Fibroblast of skin of back (primary cell): ENCODE data around the gene KRTAP2-2.
"Not testable (repeated sequence)": the region's sequence is repeated elsewhere in the genome, so short reads cannot be mapped to it uniquely, and the experiment has no call there.

ENCODE experiments used
- DNase-seq: peaks from one replicate; pipeline ENCODE4 v3.0.0-alpha.2; 2013

The KRTAP2-2 gene

DNA sequence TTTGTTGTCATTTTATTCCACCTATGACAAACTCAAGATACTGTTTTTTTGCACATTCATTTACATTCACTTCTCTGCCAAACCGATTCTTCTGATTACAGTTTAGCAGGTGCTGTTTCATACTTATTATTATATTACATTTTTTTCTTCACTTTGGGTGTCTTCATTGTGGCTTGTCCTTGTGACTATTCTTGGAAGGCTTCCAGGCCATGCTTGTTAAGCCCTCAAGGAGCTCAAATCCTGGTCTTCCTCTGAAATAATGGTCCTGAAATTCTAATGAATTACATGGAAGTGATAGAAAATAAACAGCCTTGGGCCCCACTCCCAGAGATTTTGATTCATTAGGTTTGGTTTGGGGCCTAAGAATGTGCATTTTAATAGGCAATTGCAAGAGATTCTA is 9.3 kb upstream of the KRTAP2-2 start:
- DNase-seq = no peak

- no peak for DNase-seq
These were observed 8.4 kb upstream of the KRTAP2-2 start for GRCh38 chr17:41063449-41063848.

DNA sequence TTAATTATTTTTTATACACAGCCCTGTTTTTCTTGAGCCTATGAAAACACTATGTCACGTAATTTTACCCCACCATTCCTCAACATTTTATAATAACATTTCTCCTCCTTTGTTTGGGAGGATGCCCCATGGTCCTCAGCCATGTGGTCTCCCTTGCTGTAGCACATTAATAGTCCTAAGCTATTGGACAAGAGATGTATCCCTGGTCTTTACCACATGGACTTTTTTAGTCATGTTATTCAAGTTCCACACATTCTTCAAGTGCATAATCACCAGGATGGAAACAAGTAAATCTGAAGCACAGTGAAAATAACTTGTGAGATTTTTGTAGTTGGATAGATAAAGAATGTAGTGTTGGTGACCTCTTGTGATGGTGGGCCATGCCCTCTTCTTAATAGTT is 6.9 kb upstream of the KRTAP2-2 start:
- peak; percentile 99 for DNase-seq

DNA sequence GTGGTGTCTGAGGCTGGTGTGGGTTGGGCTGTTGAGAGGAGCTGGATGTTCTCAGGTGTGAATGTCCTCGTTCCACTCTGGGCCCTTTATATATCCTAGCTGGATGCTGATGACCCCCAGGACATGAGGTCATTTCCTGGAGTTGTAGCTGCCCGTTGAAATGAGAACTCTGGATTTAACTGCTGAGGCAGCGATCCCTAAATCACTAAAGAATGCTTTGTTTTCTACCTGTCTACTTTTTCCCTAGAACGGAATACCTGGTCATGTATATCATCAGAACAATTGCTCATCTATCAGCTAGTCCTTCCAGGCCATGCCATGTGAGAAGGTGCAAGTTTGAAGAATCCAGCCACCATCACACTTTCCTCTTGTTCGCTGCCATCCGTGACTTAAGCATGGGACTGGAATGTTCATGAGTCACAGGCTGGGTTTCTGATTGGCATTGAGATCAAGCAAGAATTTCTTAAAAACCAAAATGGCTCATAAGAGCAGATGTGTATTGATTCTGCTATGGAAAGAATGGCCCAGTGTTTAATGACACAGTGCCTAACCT is 5.1 kb upstream of the KRTAP2-2 start, which contains the start of gene KRTAP2-3:
KRTAP2-3 (minus strand) TSS at position 63 of the 553 bp plus-strand sequence. CDS start 64 bp downstream, outside the sequence.
- peak; percentile 99 for DNase-seq

DNA sequence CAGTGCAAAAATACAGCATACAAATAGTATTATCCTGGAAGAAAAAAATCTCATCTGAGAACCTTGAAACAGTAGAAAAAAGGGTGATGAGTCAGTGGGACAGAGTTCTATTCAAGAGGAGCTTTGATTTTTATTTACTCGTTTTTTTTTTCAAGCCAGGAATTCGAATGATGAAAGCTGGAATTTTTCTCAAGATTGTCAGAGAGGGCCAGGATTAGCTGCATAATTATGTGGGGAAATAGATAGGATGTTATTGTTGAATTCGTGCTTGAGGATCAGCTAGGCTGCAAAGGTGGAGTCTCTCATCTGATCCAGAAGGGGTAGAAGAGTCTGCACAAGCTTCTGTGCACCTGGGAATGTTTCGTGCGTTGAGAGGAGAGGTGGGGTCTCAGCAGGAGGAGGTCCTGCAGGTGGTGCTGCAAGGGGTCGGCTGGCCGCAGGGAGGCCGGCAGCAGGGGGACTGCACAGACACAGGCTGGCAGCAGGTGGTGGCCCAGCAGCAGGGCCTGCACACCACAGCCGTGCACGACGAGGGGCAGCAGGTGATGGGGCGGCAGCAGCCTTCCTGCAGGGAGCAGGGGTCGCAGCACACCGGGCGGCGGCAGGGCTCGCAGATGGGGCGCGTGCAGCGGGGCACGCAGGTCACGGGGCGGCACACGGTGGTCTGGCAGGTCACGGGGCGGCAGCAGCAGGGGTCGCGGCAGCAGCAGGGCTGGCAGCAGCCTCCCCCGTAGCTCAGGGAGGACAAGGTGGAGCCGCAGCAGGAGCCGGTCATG is 4.4 kb upstream of the KRTAP2-2 start:
- DNase-seq = peak; percentile 97

- DNase-seq = no peak
These were observed 3.7 kb upstream of the KRTAP2-2 start for GRCh38 chr17:41058741-41059140.

DNA sequence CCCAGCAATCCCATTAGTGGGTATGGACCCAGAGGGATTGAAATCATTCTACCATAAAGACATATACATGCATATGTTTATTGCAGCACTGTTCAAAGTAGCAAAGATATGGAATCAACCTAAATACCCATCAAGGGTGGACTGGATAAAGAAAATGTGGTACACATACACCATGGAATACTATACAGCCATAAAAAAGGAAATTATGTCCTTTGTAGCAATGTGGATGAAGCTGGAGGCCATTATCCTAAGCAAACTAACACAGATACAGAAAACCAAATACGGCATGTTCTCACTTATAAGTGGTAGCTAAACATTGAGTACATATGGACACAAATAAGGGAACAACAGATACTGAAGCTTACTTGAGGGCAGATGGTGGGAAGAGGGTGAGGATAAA is 2.5 kb upstream of the KRTAP2-2 start:
- DNase-seq = no peak

GRCh38 chr17:41054556-41054955 is 474 bp downstream of the KRTAP2-2 start:
- DNase-seq = not testable (repeated sequence)

DNA sequence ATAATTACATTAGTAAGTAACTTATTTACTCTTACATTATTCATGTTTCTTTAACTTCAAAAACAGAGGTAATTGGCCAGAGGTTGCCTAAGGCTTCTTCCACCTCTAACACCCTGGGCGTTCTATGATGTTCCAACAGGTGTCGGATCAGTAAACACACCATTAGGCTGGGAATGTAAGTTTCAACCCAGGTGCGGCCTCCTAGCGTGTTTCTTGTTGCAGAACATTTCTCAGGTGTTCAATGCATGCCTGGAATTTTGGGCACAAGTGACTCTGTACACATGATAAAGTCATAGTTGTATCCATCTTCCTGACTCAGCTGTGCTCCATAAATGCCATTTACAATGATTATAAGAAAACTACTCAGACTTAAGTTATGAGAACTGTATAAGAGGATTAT is 1.0 kb downstream of the KRTAP2-2 start:
- DNase-seq = no peak

GRCh38 chr17:41052566-41052965 is 2.5 kb downstream of the KRTAP2-2 start:
- DNase-seq = peak; percentile 52

DNA sequence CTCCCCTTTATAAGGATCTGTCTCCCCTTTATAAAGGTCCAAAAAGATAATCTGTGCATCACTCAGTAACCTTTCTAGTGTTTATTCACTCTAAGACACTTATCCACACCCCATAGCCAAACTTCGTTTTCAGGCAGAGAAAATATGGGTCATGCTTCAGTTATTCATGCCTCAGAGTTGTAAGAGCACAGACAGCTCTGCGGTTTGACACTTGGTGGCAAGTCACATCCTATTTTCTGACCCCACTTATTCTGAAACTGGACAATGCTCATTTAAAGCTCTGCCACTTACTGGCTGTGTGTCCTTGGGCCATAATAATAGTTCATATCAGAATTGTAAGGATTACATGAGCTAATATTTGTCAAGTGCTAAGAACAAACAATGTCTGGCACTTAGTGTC is 5.9 kb downstream of the KRTAP2-2 start:
- DNase-seq = peak; percentile 92

- DNase-seq = peak; percentile 91
These were observed 6.6 kb downstream of the KRTAP2-2 start for GRCh38 chr17:41048441-41048840.

GRCh38 chr17:41046735-41047465 is 8.1 kb downstream of the KRTAP2-2 start, which contains the start of gene KRTAP2-1:
Gene KRTAP2-1, minus strand, starts transcription at chr17:41047316. Its CDS starts 49 bp downstream, at chr17:41047267.
- not testable (repeated sequence) for DNase-seq

- DNase-seq = no peak
These were observed 12.1 kb downstream of the KRTAP2-2 start for GRCh38 chr17:41042953-41043352.

GRCh38 chr17:41040783-41041571 is 14.1 kb downstream of the KRTAP2-2 start, which contains the start of gene KRTAP1-1:
Gene KRTAP1-1, minus strand, starts transcription at chr17:41041450. Its CDS starts 53 bp downstream, at chr17:41041397.
- peak; percentile 31 for DNase-seq

GRCh38 chr17:41037853-41038350 is 17.1 kb downstream of the KRTAP2-2 start:
- DNase-seq = no peak

GRCh38 chr17:41034346-41034935 is 20.6 kb downstream of the KRTAP2-2 start, which contains the start of gene KRTAP1-3:
Gene KRTAP1-3, minus strand, starts transcription at chr17:41034874. Its CDS starts 53 bp downstream, at chr17:41034821.
- not testable (repeated sequence) for DNase-seq

DNA sequence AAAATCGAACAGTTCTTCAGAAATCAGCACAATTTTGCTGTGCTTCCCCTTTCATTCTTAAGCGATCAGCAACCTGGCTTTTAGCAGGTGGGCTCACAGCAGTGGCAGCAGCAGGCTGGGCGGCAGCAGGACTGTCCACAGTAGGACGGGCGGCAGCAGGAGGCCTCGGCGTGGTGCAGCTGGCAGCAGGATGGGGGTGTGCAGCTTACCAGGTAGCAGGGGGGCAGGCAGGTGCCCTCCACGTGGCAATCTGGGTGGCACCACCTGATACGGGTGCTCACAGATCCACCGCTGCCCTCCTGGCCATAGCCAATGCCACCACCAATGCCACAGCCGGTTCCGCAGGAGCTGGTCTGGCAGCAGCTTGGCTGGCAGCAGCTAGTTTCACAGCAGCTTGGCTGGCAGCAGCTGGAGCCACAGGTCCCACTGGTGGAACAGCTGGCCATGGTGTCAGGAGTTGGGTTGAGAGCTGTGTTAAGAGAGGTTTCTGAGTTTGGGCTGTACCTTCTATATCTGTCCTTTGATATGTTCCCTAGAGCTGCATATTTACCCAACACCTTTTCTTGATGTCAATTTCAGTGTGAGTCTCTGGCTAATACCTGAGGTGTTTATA is 25.3 kb downstream of the KRTAP2-2 start, which contains the start of gene KRTAP1-4:
KRTAP1-4 (minus strand) TSS at position 563 of the 613 bp plus-strand sequence; CDS start at position 446, 117 bp downstream.
- DNase-seq = no peak

DNA sequence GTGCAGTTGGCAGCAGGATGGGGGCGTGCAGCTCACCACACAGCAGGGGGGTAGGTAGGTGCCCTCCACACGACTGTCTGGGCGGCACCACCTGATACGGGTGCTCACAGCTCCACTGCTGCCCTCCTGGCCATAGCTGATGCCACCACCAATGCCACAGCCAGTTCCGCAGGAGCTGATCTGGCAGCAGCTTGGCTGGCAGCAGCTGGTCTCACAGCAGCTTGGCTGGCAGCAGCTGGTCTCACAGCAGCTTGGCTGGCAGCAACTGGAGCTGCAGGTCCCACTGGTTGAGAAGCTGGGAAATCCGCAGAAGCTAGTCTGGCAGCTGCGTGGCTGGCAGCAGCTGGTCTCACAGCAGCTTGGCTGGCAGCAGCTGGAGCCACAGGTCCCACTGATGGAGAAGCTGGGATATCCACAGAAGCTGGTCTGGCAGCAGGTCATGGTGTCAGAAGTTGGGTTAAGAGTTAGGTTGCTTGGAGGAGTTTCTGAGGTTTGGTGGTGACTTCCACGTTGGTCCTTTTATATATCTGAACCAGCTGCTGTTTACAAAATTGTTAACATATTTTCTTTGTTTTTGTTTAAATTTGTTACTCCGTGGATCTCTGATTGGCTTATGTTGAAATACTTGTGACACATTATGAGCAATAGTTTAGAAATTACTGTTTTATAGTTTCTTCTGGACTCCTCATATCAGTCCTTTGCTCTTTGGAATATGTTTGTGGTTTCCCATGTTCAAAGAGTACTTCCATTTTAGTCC is 28.1 kb downstream of the KRTAP2-2 start, which contains the start of gene KRTAP1-5:
KRTAP1-5 (minus strand) TSS at position 494 of the 757 bp plus-strand sequence; CDS start at position 441, 53 bp downstream.
- peak; percentile 80 for DNase-seq

GRCh38 chr17:41024697-41025096 is 30.3 kb downstream of the KRTAP2-2 start:
- peak; percentile 71 for DNase-seq
